ENCODE results near the gene NDFIP2.

- TF ChIP-seq PREB (CRISPR knock-in tag; IDR thresholded peaks at IDR 0.05; ENCODE audit: borderline replicate concordance) (no peak), SP1 (CRISPR knock-in tag; conservative IDR thresholded peaks at IDR 0.05) (no peak), CTCF (IDR thresholded peaks at IDR 0.05) (no peak), ZNF416 (CRISPR knock-in tag; IDR thresholded peaks at IDR 0.05) (no peak), ATF1 (CRISPR knock-in tag; IDR thresholded peaks at IDR 0.05) (no peak), ZSCAN18 (CRISPR knock-in tag; IDR thresholded peaks at IDR 0.05) (no peak), IRF1 (CRISPR knock-in tag; IDR thresholded peaks at IDR 0.05) (no peak), FOXJ3 (CRISPR knock-in tag; IDR thresholded peaks at IDR 0.05; ENCODE audit: borderline replicate concordance) (no peak), ZNF232 (CRISPR knock-in tag; IDR thresholded peaks at IDR 0.05) (no peak), AFF4 (CRISPR knock-in tag; IDR thresholded peaks at IDR 0.05; ENCODE audit: borderline replicate concordance) (no peak), ATF6 (CRISPR knock-in tag; IDR thresholded peaks at IDR 0.05) (no peak), USF2 (CRISPR knock-in tag; IDR thresholded peaks at IDR 0.05) (no peak)
These were observed 47.8 kb downstream of the NDFIP2 start for GRCh38 chr13:79528759-79529191.

Measured in WTC11 (cell line).